ENCODE data around the gene TMEM217. TPM values are rescaled to one million over a fixed set of nuclear protein-coding genes. Genes with fewer than 3 reads are reported as not detected.

The TMEM217 gene
- total RNA-seq, 1 donor from 2014 or later = 4.8 TPM

DNA sequence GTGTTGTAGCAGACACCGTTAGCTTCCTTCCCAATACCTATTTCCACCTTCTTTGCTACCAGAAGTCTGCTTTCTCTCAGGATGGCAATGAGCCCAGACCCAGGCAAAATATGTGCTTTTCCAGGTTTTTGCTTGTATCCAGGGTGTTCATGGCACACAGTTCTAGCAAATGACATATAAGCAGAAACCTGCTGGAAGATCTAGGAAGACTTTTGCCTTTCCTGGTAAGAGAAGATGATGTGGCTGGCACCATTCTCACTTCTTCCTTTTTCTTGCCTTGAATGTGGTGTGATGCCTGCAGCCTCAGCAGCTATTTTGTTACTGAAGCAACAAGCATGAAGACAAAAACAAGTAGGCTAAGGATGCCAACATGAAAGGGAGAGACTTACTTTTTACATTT, 19.6 kb downstream of the TMEM217 start:
- H3K9me3 Mint-ChIP-seq = no peaks in the 10 kb centered on the region
- no peak overlapping the region for H3K27ac Mint-ChIP-seq
- no peaks in the 10 kb centered on the region for H3K27me3 Mint-ChIP-seq (ENCODE audit: low read depth)
- peaks cover 39% of the 10 kb centered on the region for H3K4me1 Mint-ChIP-seq (ENCODE audit: low read depth)
- intact Hi-C loops (cut with micrococcal nuclease) = no loop called here
- no peaks in the 10 kb centered on the region for H3K36me3 Mint-ChIP-seq (ENCODE audit: low read depth)
- no peak overlapping the region for H3K4me3 Mint-ChIP-seq (ENCODE audit: low read depth)
- DNase-seq (ENCODE audit: low spot score) = no peak

GRCh38 chr6:37237789-37238188, 20.2 kb downstream of the TMEM217 start:
- intact Hi-C loops (cut with micrococcal nuclease) = no loop called here
- Mint-ChIP-seq H3K9me3 (no peaks in the 10 kb centered on the region), H3K27me3 (ENCODE audit: low read depth) (no peaks in the 10 kb centered on the region), H3K27ac (no peak overlapping the region), H3K4me1 (ENCODE audit: low read depth) (peaks cover 38% of the 10 kb centered on the region), H3K36me3 (ENCODE audit: low read depth) (no peaks in the 10 kb centered on the region), H3K4me3 (ENCODE audit: low read depth) (no peak overlapping the region)
- no peak for DNase-seq (ENCODE audit: low spot score)

- no peak for DNase-seq (ENCODE audit: low spot score)
- intact Hi-C loops (cut with micrococcal nuclease) = no loop called here
- Mint-ChIP-seq H3K27me3 (ENCODE audit: low read depth) (no peaks in the 10 kb centered on the region), H3K9me3 (no peaks in the 10 kb centered on the region), H3K4me3 (ENCODE audit: low read depth) (no peak overlapping the region), H3K36me3 (ENCODE audit: low read depth) (no peaks in the 10 kb centered on the region), H3K27ac (peak overlapping the region; percentile 10), H3K4me1 (ENCODE audit: low read depth) (peaks cover 29% of the 10 kb centered on the region)
Measured at GRCh38 chr6:37236921-37237320, 21.0 kb downstream of the TMEM217 start.

GRCh38 chr6:37233541-37233940, 24.4 kb downstream of the TMEM217 start:
- no peak for DNase-seq (ENCODE audit: low spot score)
- intact Hi-C loops (cut with micrococcal nuclease) = no loop called here
- Mint-ChIP-seq H3K4me1 (ENCODE audit: low read depth) (peaks cover 15% of the 10 kb centered on the region), H3K4me3 (ENCODE audit: low read depth) (no peak overlapping the region), H3K36me3 (ENCODE audit: low read depth) (no peaks in the 10 kb centered on the region), H3K27me3 (ENCODE audit: low read depth) (no peaks in the 10 kb centered on the region), H3K9me3 (no peaks in the 10 kb centered on the region), H3K27ac (no peak overlapping the region)

DNA sequence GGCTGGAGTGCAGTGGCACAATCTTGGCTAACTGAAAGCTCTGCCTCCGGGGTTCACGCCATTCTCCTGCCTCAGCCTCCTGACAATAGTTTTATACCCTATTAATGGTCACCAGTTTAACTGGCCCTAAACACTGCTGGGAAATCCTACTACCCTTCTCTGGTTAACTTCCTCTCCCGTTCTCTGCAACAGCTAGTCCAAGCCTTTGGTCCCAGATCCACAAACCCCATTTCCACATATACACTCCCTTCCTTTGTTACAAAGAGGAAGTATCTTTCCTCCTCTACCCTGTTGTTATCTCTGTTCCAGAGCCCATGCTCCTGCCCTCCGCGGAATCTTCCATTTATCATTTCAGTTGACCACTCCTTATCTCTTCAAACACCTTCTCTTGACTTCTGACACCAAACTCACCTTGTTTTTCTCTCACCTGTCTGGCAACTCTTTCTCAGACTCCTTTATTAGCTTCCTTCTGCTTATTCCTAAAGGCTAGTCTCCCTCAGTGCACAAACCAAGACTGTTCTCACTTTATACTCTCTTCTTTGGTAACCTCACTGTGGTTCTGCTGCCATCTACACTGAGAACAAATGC, 25.4 kb downstream of the TMEM217 start:
- peaks cover 11% of the 10 kb centered on the region for H3K4me1 Mint-ChIP-seq (ENCODE audit: low read depth)
- intact Hi-C loops (cut with micrococcal nuclease) = no loop called here
- no peaks in the 10 kb centered on the region for H3K9me3 Mint-ChIP-seq
- H3K4me3 Mint-ChIP-seq (ENCODE audit: low read depth) = no peak overlapping the region
- H3K27me3 Mint-ChIP-seq (ENCODE audit: low read depth) = no peaks in the 10 kb centered on the region
- no peaks in the 10 kb centered on the region for H3K36me3 Mint-ChIP-seq (ENCODE audit: low read depth)
- DNase-seq (ENCODE audit: low spot score) = no peak
- H3K27ac Mint-ChIP-seq = no peak overlapping the region

- peaks cover 2% of the 10 kb centered on the region for H3K4me1 Mint-ChIP-seq (ENCODE audit: low read depth)
- DNase-seq (ENCODE audit: low spot score) = no peak
- no peak overlapping the region for H3K4me3 Mint-ChIP-seq (ENCODE audit: low read depth)
- H3K9me3 Mint-ChIP-seq = no peaks in the 10 kb centered on the region
- intact Hi-C loops (cut with micrococcal nuclease) = no loop called here
- no peaks in the 10 kb centered on the region for H3K36me3 Mint-ChIP-seq (ENCODE audit: low read depth)
- H3K27ac Mint-ChIP-seq = no peak overlapping the region
- no peaks in the 10 kb centered on the region for H3K27me3 Mint-ChIP-seq (ENCODE audit: low read depth)
Measured at GRCh38 chr6:37230104-37230503, 27.8 kb downstream of the TMEM217 start.

- no peaks in the 10 kb centered on the region for H3K36me3 Mint-ChIP-seq (ENCODE audit: low read depth)
- no peaks in the 10 kb centered on the region for H3K27me3 Mint-ChIP-seq (ENCODE audit: low read depth)
- H3K27ac Mint-ChIP-seq = no peak overlapping the region
Measured at GRCh38 chr6:37225350-37226169, 32.4 kb downstream of the TMEM217 start.

DNA sequence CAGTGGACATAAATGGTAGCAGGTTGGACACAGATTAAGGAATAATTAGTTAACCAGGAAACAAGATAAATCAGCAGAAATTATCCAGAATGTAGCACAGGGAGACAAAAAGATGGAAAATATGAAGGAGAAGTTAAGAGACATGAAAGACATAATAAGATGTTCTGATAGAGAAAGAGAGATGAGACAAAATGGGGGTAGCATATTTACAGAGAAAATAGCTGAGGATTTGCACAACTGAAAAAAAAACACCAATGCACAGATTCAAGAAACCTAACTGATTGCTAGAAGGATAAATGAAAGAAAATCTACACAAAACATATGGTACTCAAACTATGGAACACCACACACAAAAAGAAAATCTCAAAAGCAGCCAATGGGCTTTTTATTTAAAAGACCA, 35.0 kb downstream of the TMEM217 start:
- H3K4me1 Mint-ChIP-seq (ENCODE audit: low read depth) = peaks cover 19% of the 10 kb centered on the region
- H3K27me3 Mint-ChIP-seq (ENCODE audit: low read depth) = no peaks in the 10 kb centered on the region
- no peaks in the 10 kb centered on the region for H3K9me3 Mint-ChIP-seq
- H3K36me3 Mint-ChIP-seq (ENCODE audit: low read depth) = no peaks in the 10 kb centered on the region
- peak overlapping the region; percentile 17 for H3K27ac Mint-ChIP-seq
- intact Hi-C loops (cut with micrococcal nuclease) = loop anchor here (2.0 kb wide), 1 partner anchor 36 kb away; the partner anchor contains the start of gene TMEM217
- peak overlapping the region; percentile 77 for H3K4me3 Mint-ChIP-seq (ENCODE audit: low read depth)
- DNase-seq (ENCODE audit: low spot score) = no peak

More at GRCh38 chr6:37225350-37226169, 32.4 kb downstream of the TMEM217 start:
- DNase-seq (ENCODE audit: low spot score) = no peak
- Mint-ChIP-seq H3K4me3 (ENCODE audit: low read depth) (no peak overlapping the region), H3K9me3 (no peaks in the 10 kb centered on the region), H3K4me1 (ENCODE audit: low read depth) (peaks cover 16% of the 10 kb centered on the region)
- intact Hi-C loops (cut with micrococcal nuclease) = no loop called here

GRCh38 chr6:37222125-37222967, 35.6 kb downstream of the TMEM217 start:
- Mint-ChIP-seq H3K4me3 (ENCODE audit: low read depth) (peak overlapping the region; percentile 77), H3K27ac (peak overlapping the region; percentile 17), H3K9me3 (no peaks in the 10 kb centered on the region), H3K4me1 (ENCODE audit: low read depth) (peaks cover 18% of the 10 kb centered on the region), H3K27me3 (ENCODE audit: low read depth) (no peaks in the 10 kb centered on the region), H3K36me3 (ENCODE audit: low read depth) (no peaks in the 10 kb centered on the region)
- peak; percentile 72 for DNase-seq (ENCODE audit: low spot score)
- intact Hi-C loops (cut with micrococcal nuclease) = loop anchor here (2.0 kb wide), 1 partner anchor 36 kb away; the partner anchor contains the start of gene TMEM217

DNA sequence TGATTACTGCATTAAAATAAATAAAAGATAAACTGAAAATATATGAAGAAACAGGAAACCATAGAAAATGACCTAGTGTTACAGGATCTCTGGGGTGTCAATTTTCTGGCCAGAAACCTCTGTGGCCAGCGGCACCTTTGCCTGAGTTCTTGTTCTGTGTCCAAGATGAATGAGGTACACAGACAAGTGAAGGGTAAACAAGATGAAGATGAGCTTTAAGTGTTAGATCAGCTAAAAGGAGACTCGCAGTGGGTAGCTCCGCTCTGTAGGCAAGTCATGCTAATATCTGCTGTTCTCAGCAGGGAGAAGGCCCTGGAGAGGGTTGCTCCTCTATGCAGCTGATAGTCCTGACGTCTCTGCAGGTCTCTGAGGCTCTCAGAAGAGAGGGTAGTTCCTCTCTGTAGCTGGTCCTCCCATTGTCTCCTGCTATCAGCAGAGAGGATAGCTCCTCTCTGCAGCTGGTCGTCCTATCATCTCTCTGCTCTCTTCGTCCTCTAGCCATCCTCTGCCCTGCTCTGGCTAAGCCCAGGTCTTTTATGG, 36.3 kb downstream of the TMEM217 start:
- H3K27ac Mint-ChIP-seq = no peak overlapping the region
- no peaks in the 10 kb centered on the region for H3K27me3 Mint-ChIP-seq (ENCODE audit: low read depth)
- H3K4me1 Mint-ChIP-seq (ENCODE audit: low read depth) = peaks cover 18% of the 10 kb centered on the region
- H3K4me3 Mint-ChIP-seq (ENCODE audit: low read depth) = peak overlapping the region; percentile 77
- no peak for DNase-seq (ENCODE audit: low spot score)
- intact Hi-C loops (cut with micrococcal nuclease) = loop anchor here (2.0 kb wide), 1 partner anchor 37 kb away; the partner anchor contains the start of gene TMEM217
- no peaks in the 10 kb centered on the region for H3K36me3 Mint-ChIP-seq (ENCODE audit: low read depth)
- H3K9me3 Mint-ChIP-seq = no peaks in the 10 kb centered on the region

DNA sequence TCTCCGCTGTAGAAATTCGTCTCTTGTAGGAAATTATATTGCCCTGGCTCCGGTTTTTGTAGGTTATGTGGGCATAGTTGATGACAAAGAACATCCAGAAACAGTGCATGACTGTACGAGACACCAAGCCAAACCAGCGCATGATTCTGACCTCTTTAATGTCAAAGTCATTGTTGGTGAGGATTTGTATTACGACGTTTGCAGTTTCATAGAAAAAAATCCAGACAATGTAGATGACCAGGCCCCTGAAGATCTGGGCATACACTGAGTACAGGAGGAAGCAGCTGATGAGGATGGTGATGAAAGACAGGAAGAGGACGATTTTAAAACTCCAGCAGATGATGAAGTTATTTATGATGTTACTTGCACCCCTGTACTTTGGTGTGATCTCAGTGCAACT, 39.4 kb downstream of the TMEM217 start:
- H3K27me3 Mint-ChIP-seq (ENCODE audit: low read depth) = no peaks in the 10 kb centered on the region
- H3K9me3 Mint-ChIP-seq = no peaks in the 10 kb centered on the region
- peaks cover 18% of the 10 kb centered on the region for H3K4me1 Mint-ChIP-seq (ENCODE audit: low read depth)
- no peaks in the 10 kb centered on the region for H3K36me3 Mint-ChIP-seq (ENCODE audit: low read depth)
- intact Hi-C loops (cut with micrococcal nuclease) = no loop called here
- H3K27ac Mint-ChIP-seq = no peak overlapping the region
- no peak overlapping the region for H3K4me3 Mint-ChIP-seq (ENCODE audit: low read depth)
- DNase-seq (ENCODE audit: low spot score) = no peak

DNA sequence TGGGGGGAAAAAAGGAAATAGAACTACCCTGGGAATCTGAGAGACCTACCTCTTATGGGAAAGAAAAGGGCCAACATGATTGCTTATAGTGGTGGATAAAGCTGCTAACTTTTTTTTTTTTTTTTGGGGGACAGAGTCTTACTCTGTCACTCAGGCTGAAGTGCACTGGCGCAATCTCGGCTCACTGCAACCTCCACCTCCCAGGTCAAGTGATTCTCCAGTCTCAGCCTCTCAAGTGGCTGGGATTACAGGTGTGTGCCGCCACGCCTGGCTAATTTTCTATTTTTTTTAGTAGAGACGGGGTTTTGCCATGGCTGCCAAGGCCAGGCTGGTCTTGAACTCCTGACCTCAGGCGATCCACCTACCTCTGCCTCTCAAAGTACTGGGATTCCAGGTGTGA, 39.9 kb downstream of the TMEM217 start:
- no peaks in the 10 kb centered on the region for H3K9me3 Mint-ChIP-seq
- H3K4me3 Mint-ChIP-seq (ENCODE audit: low read depth) = no peak overlapping the region
- H3K36me3 Mint-ChIP-seq (ENCODE audit: low read depth) = no peaks in the 10 kb centered on the region
- H3K27me3 Mint-ChIP-seq (ENCODE audit: low read depth) = no peaks in the 10 kb centered on the region
- intact Hi-C loops (cut with micrococcal nuclease) = no loop called here
- H3K27ac Mint-ChIP-seq = no peak overlapping the region
- DNase-seq (ENCODE audit: low spot score) = no peak
- H3K4me1 Mint-ChIP-seq (ENCODE audit: low read depth) = peaks cover 17% of the 10 kb centered on the region
